NCI-H510A treated with DMSO at 0.1 percent for 48 hours (cell line): ENCODE measurements around the gene SLC8A3.
"Not testable (repeated sequence)": the region's sequence is repeated elsewhere in the genome, so short reads cannot be mapped to it uniquely, and the experiment has no call there.

ENCODE experiments used
- DNase-seq: peaks from one replicate; lab custom pipeline; 2025; lab: John Stamatoyannopoulos, UW

Gene SLC8A3, protein sequence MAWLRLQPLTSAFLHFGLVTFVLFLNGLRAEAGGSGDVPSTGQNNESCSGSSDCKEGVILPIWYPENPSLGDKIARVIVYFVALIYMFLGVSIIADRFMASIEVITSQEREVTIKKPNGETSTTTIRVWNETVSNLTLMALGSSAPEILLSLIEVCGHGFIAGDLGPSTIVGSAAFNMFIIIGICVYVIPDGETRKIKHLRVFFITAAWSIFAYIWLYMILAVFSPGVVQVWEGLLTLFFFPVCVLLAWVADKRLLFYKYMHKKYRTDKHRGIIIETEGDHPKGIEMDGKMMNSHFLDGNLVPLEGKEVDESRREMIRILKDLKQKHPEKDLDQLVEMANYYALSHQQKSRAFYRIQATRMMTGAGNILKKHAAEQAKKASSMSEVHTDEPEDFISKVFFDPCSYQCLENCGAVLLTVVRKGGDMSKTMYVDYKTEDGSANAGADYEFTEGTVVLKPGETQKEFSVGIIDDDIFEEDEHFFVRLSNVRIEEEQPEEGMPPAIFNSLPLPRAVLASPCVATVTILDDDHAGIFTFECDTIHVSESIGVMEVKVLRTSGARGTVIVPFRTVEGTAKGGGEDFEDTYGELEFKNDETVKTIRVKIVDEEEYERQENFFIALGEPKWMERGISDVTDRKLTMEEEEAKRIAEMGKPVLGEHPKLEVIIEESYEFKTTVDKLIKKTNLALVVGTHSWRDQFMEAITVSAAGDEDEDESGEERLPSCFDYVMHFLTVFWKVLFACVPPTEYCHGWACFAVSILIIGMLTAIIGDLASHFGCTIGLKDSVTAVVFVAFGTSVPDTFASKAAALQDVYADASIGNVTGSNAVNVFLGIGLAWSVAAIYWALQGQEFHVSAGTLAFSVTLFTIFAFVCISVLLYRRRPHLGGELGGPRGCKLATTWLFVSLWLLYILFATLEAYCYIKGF

DNA sequence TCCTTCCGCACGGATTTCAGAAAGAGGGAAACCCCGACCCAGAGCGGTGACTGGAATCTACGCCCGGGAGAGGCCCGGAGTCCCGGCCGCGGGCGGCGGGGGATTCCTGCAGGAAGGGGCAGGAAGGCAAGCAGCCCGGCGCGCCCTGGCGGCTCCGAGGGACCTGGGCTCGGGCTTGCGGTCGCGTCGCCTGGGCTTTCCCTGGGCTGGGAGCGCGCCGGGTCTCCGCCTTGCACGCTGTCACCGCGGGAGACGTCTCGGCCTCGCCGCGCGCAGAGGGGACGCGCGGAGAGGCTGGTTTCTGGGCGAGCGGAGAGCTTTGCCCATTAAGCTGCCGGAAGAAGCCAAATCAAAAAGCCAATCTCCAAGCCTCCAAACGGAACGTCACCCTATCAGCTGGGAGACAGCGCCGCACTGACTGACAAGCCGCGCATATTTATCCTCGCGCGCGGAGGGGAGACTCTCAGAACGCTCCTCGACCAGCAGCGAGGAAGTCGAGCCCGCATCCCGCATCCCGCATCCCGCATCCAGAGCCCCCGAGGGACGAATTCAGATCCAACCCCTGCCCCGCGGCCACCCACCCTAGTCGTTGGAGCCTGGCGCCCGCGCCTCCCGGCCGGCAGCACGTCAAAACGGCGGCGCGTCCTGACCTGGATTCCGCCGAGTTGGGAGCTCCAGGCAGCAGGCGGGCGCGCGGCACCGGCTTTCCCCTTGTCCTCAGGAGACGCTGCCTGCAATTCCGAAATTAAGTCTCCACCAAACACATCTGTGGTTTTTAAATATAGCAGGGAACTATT is at the start of gene SLC8A3:
Gene SLC8A3, minus strand, starts transcription at position 293 of the 797 bp plus-strand sequence. CDS start 20,529 bp downstream, outside the sequence.
- peak; percentile 70 for DNase-seq

DNA sequence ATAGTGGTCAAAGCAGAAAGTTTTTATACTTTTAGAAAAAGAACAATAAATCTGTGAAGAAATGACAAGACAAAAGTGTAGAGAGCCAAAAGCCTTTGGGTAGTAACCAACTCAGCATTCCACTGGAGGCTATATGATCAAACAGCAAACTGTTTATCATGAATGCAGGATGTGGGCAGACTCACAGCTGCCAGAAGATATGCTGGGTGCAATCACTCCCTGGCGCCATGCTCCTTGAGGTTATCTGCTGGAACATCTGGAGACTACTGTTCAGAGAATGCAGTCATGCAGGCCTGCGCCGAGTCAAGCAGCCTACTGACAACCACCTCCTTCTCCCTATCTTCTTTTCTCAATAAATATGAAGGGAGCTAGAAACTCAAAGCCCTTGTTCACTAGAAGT is 49.0 kb upstream of the SLC8A3 start:
- no peak for DNase-seq

DNA sequence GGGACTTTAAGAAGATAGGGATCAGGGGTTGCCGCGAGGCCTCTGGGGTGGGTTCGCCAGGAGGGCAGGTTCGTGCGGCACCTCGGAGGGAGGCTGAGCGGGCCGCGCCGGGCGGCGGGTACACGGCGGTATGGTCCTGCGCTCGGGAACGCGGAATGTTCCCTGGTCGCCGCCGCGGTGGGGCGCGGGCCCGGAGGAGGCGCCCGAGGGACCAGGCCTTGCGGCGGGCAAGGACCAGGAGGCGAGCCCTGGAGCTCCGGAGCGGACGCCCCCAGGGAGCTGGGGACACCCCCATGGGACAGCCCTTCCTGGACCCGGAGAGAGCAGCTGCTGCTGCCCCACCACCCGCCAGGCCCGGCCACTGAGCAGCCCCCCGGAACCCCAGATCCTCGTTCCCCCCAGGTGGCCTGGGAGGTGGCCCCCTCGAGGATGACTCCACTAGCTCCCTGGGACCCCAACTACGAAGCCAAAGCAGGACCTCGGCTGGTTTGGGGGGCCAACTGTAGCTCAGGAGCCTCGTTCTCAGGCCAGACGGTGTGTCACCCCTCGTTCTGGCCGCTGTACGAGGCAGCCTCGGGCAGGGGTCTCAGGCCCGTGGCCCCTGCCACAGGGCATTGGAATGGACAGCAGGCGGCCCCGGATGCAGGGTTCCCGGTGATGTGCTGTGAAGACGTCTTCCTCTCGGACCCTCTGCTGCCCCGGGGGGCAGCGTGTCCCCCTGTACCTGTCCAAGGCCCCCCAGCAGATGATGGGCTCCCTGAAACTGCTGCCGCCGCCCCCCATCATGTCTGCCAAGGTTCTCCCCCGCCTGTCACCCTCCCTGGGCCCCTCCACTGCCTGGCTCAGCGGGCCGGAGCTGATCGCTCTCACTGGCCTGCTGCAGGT is 45.6 kb upstream of the SLC8A3 start:
- DNase-seq = no peak

DNA sequence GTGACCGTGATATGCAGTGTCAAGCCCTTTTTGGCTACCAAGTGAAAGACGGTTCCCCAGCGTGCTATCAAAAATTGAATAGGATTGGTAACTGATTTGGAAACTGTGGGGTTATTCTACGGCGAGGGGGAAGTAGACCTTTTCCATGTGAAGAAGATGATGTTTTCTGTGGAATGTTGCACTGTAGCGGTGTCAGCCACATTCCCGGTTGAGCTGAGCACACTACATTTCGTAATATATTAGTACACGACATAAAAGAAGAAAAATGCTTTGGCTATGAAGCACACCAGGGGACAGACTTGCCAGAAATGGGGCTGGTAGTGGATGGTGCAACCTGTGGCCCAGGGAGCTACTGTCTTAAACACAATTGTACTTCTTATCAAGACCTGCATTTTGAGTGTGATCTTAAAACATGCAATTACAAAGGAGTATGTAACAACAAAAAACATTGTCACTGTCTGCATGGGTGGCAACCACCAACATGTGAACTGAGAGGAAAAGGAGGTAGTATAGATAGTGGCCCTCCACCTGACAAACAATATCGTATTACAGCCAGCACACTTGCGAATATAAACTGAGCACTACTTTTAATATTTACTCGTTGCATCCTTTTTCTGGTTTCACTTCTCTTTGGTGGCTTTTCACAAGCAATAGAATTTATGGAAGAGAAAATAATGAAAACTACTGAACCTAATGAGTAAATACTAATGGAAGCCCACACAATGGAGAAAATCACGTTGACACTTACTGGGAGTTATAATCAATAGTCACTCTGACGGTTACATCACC is 43.2 kb upstream of the SLC8A3 start:
- not testable (repeated sequence) for DNase-seq

DNA sequence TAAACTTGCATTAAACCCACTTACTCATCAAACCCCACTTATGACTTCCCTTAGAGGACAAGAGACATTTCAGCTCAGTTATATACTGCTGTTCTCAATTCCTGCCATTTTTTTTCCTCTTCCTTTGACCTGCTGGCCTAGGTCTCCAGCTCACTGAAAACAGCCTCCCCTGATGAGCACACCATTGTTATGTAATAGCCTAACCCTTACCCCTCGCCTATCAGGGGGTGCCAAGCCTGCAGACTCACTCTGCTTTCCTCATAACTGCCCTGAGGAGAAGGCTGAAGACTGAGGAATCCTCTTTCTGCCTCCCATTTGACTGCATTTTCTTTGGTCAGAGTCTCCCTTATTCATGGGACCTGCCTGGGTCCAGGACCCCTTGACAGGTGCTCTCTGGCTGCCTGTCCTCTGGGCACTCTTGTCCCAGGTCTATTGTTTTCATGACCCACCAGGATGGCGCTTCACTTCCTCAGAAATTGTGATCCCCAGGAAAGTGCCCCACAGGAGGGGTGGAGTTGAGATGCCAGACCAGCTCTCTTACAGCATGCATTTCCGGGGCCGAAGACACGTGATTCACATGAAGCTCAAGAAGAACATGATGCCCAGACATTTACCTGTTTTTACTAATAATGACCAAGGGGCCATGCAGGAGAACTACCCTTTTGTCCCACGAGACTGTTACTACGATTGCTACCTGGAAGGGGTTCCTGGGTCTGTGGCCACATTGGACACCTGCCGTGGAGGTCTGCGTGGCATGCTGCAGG is 41.3 kb upstream of the SLC8A3 start:
- not testable (repeated sequence) for DNase-seq

DNA sequence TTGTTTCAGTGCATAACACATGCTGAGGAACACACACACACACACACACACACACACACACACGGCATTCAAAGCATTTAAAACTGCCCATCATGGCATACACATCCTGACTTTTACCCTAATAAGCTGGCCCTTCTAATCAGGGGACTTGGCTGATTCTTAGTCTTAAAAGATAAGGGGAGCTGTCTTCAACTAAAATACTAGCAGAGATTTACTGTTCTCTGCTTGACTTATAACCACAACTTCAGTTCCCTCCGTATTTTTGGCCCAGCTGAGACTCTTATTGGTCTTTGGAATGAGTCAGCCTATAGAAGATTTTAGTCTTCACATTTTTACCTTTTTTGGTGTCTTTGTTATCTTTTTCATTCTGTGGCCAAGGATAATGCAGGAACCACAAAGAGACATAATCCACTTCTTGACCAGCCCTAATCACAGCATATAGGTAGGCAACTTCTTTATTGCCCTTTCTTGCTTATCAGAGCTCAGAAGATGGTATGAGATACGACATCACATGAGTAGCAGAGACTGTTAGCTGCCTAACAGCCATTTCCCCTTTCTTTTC is 25.1 kb upstream of the SLC8A3 start:
- DNase-seq = no peak

DNA sequence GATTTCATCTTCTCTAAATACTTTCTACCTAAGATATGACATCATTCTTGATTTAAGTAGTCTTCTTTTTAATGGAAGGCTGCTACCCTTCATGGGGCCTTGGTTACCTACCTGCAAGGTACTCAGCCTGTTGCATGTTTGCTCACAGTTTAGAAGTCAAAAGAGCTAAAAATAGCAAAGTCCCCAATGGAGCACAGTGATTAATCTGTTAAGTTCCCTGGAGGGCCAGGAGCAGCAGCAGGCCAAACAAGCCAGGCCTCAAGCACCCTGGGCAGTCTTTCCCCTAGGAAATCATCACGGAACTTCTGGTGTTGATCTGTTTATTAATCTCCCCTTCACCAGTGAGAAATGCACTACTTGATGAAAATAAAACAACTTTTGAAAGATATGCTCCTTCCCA is 24.0 kb upstream of the SLC8A3 start:
- no peak for DNase-seq

DNA sequence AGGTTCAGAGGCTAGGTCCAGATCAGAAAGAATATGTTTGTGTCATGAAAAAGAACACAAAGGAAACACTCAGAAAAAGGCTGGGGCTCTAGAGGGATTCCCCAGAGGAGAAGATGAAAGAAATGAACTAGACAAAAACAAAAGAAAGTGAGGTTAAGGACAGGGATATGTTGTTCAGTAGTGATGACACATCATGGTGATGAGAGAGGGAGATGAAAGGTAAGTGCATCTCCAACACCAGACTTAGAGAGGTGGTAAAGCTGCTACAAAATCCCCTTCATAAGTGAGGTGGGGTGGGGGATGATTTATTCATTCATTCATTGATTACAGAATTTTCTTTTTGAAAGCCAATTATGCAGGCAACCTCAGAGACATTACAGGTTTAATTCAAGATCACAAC is 19.6 kb upstream of the SLC8A3 start:
- no peak for DNase-seq

DNA sequence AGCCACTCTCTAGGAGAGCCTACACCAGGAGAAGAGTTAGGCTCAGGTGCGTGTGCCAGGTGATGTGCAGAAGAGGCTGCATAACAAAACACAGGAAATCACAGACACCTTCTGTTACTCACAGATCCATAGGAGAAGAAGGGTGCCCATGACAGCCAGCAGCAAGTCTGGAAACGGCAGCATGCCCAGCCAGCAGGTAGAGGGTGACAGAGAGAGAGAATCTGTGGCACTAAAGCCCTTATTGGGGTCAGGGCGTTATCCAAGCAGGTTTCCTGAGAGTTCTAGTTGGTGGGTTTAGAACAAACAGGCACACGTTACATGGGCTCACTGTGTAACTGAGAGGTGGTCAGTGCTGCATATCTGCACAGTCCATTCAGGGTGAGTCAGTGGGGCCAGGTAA is 14.9 kb upstream of the SLC8A3 start:
- DNase-seq = no peak

DNA sequence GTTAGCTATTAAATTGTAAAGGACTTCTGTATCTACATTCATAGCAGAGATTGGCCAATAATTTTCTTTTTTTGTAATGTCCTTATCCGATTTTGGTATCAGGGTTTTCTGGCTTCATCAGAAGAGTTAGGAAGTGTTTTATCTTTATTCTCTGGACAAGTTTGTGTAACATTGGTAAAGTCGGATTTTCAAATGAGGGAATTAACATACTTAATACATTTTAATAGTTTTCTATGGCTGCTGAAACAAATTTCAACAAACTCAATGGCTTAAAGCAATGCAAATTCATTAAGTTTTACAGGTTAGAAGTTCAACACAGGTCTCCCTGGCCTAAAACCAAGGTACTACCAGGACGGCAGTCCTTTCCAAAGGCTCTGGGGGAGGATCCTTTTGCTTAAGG is 13.2 kb upstream of the SLC8A3 start:
- no peak for DNase-seq

DNA sequence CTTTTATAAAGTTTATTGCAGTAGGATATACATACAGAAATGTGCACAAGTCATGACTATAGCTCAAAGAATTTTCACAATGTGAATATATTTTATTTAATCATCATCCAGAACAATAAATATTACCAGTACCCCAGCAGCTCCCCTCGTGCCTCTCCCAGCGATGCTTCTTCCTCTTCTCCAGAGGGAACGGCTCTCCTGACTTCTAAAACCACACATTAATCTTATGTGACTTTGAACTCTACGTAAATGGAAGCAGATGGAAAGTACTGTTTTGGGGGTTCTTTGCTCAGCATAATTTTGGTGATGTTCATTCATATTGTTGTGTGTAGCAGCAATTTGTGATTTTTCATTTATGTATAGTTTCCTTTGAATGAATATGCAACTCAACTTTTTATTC is 4.6 kb upstream of the SLC8A3 start:
- no peak for DNase-seq

DNA sequence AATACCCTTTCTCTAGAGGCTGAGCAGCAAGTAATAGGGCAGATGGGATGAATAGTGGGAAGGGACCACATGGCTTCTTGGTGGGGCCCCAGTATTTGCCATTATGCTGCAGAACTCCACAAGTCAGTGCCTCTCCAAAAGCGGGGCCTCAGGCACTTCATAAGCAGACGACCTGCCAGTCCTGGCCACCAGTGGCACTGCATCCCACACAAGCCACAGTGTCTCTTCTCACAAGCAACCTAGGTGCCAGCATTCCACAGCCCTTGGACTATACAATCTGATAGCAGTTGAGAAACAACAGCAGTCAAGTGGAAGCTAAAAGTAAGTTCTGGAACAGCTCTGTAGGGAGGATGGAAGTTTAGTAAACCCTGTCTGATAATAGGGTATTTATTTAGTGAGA is 4.2 kb upstream of the SLC8A3 start:
- DNase-seq = no peak

DNA sequence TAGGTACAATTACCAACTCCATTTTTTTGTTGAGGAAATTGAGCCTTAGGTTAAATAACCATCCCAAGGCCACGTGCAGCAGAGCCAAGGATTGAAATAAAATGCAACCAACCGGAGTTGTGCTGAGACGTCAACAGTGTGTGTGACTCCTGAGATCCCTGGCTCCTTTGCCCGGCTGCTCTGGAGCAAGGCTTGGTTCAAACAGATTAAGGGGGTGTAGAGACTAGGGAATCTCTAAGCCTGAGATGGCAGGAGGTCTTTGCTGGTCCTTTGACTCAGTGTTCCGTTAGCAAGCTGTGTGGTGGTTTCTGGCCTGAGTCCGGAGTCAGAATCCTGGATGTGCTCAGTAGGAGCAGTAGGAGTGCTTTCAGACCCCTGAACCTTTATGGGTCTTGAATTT is 1.4 kb upstream of the SLC8A3 start:
- DNase-seq = no peak

DNA sequence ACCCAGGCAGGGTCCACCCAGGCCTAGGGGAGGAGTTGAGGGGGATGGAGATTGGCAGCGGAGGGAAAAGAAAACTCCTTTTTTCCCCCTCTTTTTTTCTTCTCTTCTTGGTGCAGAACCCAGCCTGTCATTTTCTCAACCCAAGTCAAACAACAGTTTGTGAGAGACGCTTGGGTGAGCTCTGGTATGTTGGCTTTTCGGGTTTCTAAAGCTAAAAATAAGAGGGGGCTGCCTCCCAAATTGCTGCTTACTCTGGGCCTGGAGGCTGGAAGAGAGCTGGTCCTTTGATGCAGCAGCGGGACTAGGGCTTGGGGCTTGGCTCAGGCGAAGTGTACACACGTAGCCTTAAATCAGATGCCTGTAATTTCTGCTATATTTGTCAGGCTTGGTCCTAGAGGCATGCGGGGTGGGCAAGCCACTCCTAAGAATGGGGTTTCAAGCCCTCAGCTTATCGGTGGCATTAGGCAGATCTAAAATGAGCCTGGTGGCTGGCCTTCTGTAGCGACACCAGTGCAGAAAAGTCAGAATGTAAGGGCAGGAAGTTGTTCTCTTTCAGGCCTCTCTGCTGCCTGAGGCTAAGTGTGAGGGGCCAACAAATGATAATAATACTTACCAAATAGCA is 816 bp upstream of the SLC8A3 start:
- no peak for DNase-seq

DNA sequence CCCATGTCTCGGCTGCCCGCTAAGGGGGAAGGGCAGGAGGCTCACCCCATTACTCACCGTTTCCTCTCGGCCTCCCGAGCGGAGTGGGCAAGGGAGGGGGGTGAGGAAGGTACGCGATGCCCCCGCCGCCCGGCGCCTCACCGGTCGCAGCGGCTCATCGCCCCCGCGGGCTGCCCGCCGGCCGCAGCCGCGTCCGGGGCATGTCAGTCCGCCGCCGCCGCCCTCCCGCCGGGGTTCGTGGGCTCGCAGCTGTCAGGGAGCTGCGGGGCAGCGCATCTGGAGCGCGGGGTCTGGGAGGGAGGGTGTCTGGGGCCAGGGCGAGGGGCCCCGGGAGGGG is 461 bp downstream of the SLC8A3 start:
- no peak for DNase-seq

DNA sequence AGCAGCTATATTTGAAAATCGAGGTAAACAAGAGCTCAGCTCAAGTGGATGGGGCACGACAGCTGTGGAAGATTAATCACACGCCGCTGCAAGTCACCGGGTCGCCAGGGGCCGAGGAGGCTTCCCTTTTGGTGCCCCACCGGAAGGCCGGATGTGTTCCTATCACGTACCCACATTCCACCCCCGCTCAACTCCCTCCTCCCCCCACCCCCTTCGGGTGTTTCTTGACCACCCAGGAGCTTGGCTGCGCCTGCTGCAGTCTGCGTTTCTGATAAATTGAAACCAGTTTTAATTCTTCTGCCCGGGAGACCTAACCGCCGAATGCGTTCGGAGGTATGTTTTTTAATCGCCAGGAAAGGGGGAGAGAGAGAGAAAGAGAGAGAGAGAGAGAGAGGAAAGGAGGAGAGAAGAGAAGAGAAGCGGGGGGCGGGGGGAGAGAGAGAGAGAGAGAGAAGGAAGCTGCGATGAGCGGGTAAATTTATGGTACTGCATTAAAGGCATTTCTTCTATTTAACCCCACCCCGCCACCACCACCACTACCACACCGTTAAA is 1.8 kb downstream of the SLC8A3 start:
- DNase-seq = peak; percentile 69

DNA sequence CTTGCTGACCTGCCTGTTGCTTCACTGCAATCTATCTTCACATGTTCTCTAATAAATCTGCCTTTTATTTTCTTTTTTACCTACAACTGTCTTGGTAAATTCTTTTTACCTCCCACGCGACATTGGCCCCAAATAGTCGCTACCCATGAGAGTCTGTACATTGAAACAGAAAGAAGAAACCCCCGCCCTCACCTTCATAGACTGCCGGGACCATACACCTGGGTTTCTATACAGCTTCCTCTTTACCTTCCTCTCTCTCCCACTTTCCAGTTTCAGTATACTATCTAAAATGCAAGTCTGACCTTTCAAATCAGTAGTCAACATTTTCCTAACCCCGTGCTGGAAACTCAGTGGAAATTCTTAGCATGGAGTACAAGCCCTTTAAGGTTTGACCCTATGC is 4.8 kb downstream of the SLC8A3 start:
- DNase-seq = no peak

DNA sequence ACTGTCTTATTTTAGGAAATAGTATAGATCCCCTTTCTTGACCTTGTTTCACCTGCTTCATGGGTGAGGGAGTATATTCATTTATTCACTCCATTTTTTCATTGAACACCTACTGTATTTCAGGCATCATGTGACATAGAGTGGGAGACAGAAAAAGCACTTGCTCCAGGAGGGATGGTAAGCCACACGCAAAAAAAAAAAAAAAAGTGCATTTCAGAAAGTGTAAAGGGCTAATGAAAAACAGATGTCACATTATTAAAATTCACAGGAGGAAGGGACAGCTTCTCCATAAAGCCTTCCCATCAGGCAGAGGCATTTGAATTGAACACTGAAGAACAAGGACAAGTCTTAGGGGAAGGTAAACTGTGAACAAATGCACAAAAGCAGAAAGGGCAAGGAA is 7.5 kb downstream of the SLC8A3 start:
- DNase-seq = no peak

DNA sequence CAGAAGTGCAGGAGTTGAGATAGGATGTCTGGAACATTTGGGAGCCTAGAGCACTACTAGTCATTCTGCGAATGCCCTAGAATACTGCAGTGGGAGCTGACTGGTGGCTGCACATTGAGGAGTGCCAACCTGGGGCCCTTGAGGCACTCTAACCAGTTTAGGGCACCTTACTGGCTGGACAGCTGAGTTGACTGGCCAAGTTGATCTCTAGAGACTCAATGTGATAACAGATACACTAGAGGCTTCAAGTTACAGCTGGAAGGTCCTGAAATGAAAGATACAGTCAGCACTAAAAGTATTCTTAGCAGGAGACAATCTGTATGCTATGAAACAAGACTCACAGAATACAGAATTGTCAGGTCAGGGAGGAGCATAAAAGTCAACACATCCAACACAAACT is 8.0 kb downstream of the SLC8A3 start:
- DNase-seq = no peak
